Smooth muscle cell (in vitro differentiated cells): ENCODE measurements around the gene EXOSC7. TPM values are rescaled to one million over a fixed set of nuclear protein-coding genes. Genes with fewer than 3 reads are reported as not detected.

Experiments used
- DNase-seq: peaks from one replicate; lab custom pipeline; 2025; ENCODE audit not compliant: unreplicated experiment; lab: John Stamatoyannopoulos, UW
- H2AFZ ChIP-seq: fragments of 200-600 bp; sonication (generic); 2 replicates; pipeline ENCODE4 v1.6.0; 2016; ENCODE audit warnings: antibody characterized with exemption, low read depth, mild to moderate bottlenecking
- H3F3A ChIP-seq: fragments of 200-600 bp; sonication (generic); 2 replicates; pipeline ENCODE4 v1.6.0; 2017; ENCODE audit warnings: antibody characterized with exemption, low read depth
- H3K27ac ChIP-seq: fragments of 200-600 bp; sonication (generic); 2 replicates; pipeline ENCODE4 v1.5.1; 2016; ENCODE audit warnings: low read depth, mild to moderate bottlenecking
- H3K27me3 ChIP-seq: fragments of 200-600 bp; sonication (generic); 2 replicates; pipeline ENCODE4 v1.6.1; 2016; ENCODE audit warnings: low read depth, mild to moderate bottlenecking
- H3K36me3 ChIP-seq: fragments of 200-600 bp; sonication (generic); 2 replicates; pipeline ENCODE4 v1.5.1; 2016; ENCODE audit warnings: low read depth
- H3K4me1 ChIP-seq: fragments of 200-600 bp; sonication (generic); 2 replicates; pipeline ENCODE4 v1.5.1; 2016; ENCODE audit warnings: low read depth
- H3K4me2 ChIP-seq: fragments of 200-600 bp; sonication (generic); 2 replicates; pipeline ENCODE4 v1.6.0; 2016; ENCODE audit warnings: mild to moderate bottlenecking
- H3K4me3 ChIP-seq: fragments of 200-600 bp; sonication (generic); 2 replicates; pipeline ENCODE4 v1.5.1; 2016; ENCODE audit warnings: mild to moderate bottlenecking
- H3K79me2 ChIP-seq: fragments of 200-600 bp; sonication (generic); 2 replicates; pipeline ENCODE4 v1.6.0; 2016; ENCODE audit warnings: low read depth, mild to moderate bottlenecking
- H3K9ac ChIP-seq: fragments of 200-600 bp; sonication (generic); 2 replicates; pipeline ENCODE4 v1.6.0; 2016; ENCODE audit warnings: low read depth
- H3K9me3 ChIP-seq: fragments of 200-600 bp; sonication (generic); replicated peaks from 2 replicates; pipeline ENCODE4 v1.5.1; 2016; ENCODE audit warnings: low read depth
- H4K20me1 ChIP-seq: fragments of 200-600 bp; sonication (generic); 2 replicates; pipeline ENCODE4 v1.6.0; 2016; ENCODE audit warnings: low read depth
- CTCF ChIP-seq: fragments of 200-600 bp; sonication (generic); IDR thresholded peaks from 2 replicates; pipeline ENCODE4 v1.5.1; 2017; ENCODE audit warnings: borderline replicate concordance, mild to moderate bottlenecking, antibody characterized with exemption; ENCODE audit not compliant: insufficient read depth, poor library complexity, severe bottlenecking
- WGBS: methylation state at CpG from one replicate; pipeline ENCODE4 v1.1.7; 2016; ENCODE audit warnings: low lambda C conversion rate; 5-methylcytosine and 5-hydroxymethylcytosine counted together
- polyA plus RNA-seq: library from polyadenylated mRNA; unstranded; fragments of >200 nt; fragmentation: Nextera tagmentation; extraction: Ambion mirVana; gene quantifications from 2 replicates; pipeline ENCODE4 v1.2.1, GENCODE V29; 2016
- total RNA-seq: library from RNA; depleted of rRNA; stranded (reverse); fragments of >200 nt; gene quantifications from 2 replicates; pipeline ENCODE4 v1.2.3, GENCODE V29; 2014

The EXOSC7 gene
- total and polyA plus RNA-seq, 2 experiments from 2014 or later: 42.2 to 49.0 TPM

- Histone ChIP-seq H3K4me3 (no peak overlapping the region), H3K9me3 (no peaks in the 10 kb centered on the region), H3K4me2 (no peak overlapping the region), H4K20me1 (peaks cover 8% of the 10 kb centered on the region), H3F3A (no peaks in the 10 kb centered on the region), H3K79me2 (no peaks in the 10 kb centered on the region), H3K4me1 (peaks cover 6% of the 10 kb centered on the region), H3K27me3 (no peaks in the 10 kb centered on the region), H3K36me3 (no peaks in the 10 kb centered on the region), H2AFZ (no peak overlapping the region), H3K27ac (no peak overlapping the region), H3K9ac (no peak overlapping the region)
- TF ChIP-seq CTCF: no peak
- 94% methylated on average over 14 of the region's 14 CpGs for WGBS
- no peak for DNase-seq
Measured at GRCh38 chr3:44932986-44933944, 42.8 kb upstream of the EXOSC7 start.

GRCh38 chr3:44939581-44940036 is 36.4 kb upstream of the EXOSC7 start:
- no peaks in the 10 kb centered on the region for H3K79me2 ChIP-seq
- H3K27ac ChIP-seq: no peak overlapping the region
- no peak overlapping the region for H3K4me2 ChIP-seq
- H3K9ac ChIP-seq: no peak overlapping the region
- no peak for TF ChIP-seq CTCF
- H3F3A ChIP-seq: no peaks in the 10 kb centered on the region
- no peaks in the 10 kb centered on the region for H3K27me3 ChIP-seq
- no peak overlapping the region for H3K4me3 ChIP-seq
- H4K20me1 ChIP-seq: peaks cover 19% of the 10 kb centered on the region
- no peaks in the 10 kb centered on the region for H3K36me3 ChIP-seq
- H2AFZ ChIP-seq: no peak overlapping the region
- no peaks in the 10 kb centered on the region for H3K4me1 ChIP-seq
- no peaks in the 10 kb centered on the region for H3K9me3 ChIP-seq
- 93% methylated on average over 6 of the region's 6 CpGs for WGBS
- no peak for DNase-seq

- no peak for DNase-seq
- Histone ChIP-seq H3K36me3 (no peaks in the 10 kb centered on the region), H3K27me3 (no peaks in the 10 kb centered on the region), H3F3A (no peaks in the 10 kb centered on the region), H3K4me1 (no peaks in the 10 kb centered on the region), H3K9ac (no peak overlapping the region), H3K9me3 (no peaks in the 10 kb centered on the region), H3K4me2 (no peak overlapping the region), H3K27ac (no peak overlapping the region), H4K20me1 (peaks cover 19% of the 10 kb centered on the region), H3K79me2 (no peaks in the 10 kb centered on the region), H3K4me3 (no peak overlapping the region), H2AFZ (no peak overlapping the region)
- no peak for TF ChIP-seq CTCF
- WGBS: 87% methylated on average over 9 of the region's 9 CpGs
Measured at GRCh38 chr3:44942202-44942921, 33.7 kb upstream of the EXOSC7 start.
